OCI-LY7 (cell line): ENCODE results near the gene FIGNL2.

ENCODE experiments used
- EZH2phosphoT487 ChIP-seq: fragments of 200-600 bp; sonication (generic); IDR thresholded peaks from 2 replicates; pipeline ENCODE4 v1.6.1; 2018; ENCODE audit warnings: low read depth, borderline replicate concordance, mild to moderate bottlenecking, mixed run types, antibody characterized with exemption, low read length, moderate library complexity, mixed read lengths
- TF ChIP-seq, protein P1 (sequence below): fragments of 200-600 bp; sonication (generic); conservative IDR thresholded peaks from 2 replicates; pipeline ENCODE4 v1.5.1; 2014; ENCODE audit warnings: mild to moderate bottlenecking, antibody characterized with exemption, low read length, moderate library complexity, mixed read lengths

DNA sequence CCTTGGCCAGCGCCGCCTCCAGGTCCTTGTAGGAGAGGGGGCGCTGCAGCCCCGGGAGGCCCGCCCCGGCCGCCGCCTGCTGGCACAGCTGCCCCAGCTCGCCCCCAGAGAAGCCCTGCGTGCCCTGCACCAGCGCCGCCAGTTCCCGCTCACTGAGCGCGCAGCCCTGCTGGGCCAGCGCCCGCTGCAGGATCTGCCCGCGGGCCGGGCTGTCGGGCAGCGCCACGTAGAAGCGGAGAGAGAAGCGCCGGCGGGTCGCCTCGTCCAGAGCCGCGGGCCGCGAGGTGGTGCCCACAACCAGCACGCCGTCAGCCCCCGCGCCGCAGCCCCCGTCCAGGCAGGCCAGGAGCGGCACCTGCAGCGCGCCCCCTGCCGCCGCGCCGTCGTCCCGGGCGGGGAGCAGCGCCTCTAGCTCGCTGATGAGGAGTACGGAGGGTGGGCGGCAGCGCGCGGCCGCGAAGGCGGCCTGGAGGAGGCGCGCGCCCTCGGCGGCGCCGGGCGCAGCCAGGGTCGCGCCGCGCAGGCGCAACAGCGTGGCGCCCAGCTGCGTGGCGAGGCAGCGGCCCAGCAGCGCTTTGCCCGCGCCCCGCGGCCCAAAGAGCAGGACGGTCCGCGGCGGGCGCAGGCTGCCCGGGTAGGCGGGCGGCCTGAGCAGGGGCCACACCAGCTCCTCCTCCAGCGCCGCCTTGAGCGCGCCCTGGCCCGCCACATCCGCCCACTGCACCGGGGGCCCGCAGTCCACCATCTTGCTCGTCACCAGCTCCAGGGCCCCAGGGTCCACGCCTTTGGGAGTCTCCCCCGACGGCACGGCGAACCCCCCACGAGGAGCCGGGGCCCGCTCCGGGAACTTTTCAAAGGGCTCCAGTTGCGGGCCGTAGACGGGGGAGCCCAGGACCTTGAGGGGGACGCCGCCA, 27.7 kb downstream of the FIGNL2 start:
- TF ChIP-seq, protein P1, sequence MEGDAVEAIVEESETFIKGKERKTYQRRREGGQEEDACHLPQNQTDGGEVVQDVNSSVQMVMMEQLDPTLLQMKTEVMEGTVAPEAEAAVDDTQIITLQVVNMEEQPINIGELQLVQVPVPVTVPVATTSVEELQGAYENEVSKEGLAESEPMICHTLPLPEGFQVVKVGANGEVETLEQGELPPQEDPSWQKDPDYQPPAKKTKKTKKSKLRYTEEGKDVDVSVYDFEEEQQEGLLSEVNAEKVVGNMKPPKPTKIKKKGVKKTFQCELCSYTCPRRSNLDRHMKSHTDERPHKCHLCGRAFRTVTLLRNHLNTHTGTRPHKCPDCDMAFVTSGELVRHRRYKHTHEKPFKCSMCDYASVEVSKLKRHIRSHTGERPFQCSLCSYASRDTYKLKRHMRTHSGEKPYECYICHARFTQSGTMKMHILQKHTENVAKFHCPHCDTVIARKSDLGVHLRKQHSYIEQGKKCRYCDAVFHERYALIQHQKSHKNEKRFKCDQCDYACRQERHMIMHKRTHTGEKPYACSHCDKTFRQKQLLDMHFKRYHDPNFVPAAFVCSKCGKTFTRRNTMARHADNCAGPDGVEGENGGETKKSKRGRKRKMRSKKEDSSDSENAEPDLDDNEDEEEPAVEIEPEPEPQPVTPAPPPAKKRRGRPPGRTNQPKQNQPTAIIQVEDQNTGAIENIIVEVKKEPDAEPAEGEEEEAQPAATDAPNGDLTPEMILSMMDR = peak; percentile 40; the same call in 1 of the 2 replicates
- no peak for TF ChIP-seq EZH2phosphoT487
